C4-2B (cell line): ENCODE data around the gene HPCAL1.

ENCODE experiments used
- CTCF ChIP-seq: fragments of 450-650 bp; conservative IDR thresholded peaks from 2 replicates; pipeline ENCODE4 v1.5.1; 2017; ENCODE audit warnings: mild to moderate bottlenecking
- ZFX ChIP-seq: fragments of 450-650 bp; IDR thresholded peaks from 2 replicates; pipeline ENCODE4 v1.6.1; 2017

DNA sequence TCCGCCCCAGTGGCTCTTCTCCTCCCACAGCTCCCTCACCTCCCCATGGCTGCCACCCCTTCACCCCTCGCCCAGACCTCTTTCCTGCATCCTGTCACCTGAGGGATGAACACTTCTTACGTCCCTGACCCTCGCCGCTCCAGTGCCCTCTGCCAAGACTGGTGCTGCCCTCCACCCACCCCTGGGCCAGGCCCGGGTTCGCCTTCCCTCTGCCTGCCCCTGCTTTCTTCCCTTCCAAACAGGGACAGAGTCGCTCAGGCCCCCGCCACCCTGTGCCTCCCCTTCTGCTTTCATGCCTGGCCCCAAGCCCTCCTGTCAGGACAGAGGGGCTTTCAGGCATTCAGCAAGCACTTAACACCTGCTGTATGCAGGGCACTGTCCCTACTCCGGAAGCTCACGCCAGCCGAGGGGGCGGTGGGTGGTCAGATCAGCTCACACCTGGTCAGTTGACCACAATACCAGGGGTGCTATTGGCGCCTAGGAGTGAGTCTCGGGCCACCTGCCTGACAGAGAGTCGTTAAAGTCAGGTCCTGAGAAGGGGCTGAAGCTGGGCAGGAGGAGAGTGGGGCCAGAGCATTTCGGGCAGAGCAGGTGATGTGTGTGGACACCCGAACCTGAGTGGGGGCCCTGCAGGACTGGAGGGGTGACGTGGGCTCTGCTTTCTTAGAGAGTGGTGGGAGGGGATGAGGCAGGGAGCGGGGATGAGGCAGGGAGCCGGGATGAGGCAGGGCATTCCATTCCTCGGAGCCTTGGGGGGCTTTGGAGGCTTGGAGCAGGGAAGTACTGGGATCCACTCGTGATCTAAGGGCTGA, 26.0 kb upstream of the HPCAL1 start:
- no peak for TF ChIP-seq CTCF
- TF ChIP-seq ZFX = no peak
